Activated CD8-positive, alpha-beta memory T cell treated with anti-CD3 and anti-CD28 coated beads, Interleukin-2, amount 10 ng/mL, durations not matched to agents 7 days and 5 days (primary cell): ENCODE measurements around the gene RGS17. TPM values are rescaled to one million over a fixed set of nuclear protein-coding genes. Genes with fewer than 3 reads are reported as not detected.

Experiments
- ATAC-seq: fragments of 150-1000 bp; cut with Tn5 transposase; one replicate; pipeline ENCODE4 v1.10.0; 2021; ENCODE audit warnings: moderate library complexity
- CTCF ChIA-PET: fragments of 350-600 bp; sonication (Branson Sonifier 250); formaldehyde crosslinking; loops from one replicate; lab custom pipeline; 2021; ENCODE audit warnings: antibody characterized with exemption; lab: Charles Lee
- DNase-seq: peaks from one replicate; pipeline ENCODE4 v3.0.0-alpha.2; 2020
- H3K27ac Mint-ChIP-seq: one replicate; pipeline ENCODE4 v1.8.0; 2021; ENCODE audit warnings: mild to moderate bottlenecking, mixed read lengths
- H3K27me3 Mint-ChIP-seq: one replicate; pipeline ENCODE4 v1.8.0; 2021; ENCODE audit warnings: mixed read lengths
- H3K36me3 Mint-ChIP-seq: one replicate; pipeline ENCODE4 v1.8.0; 2021; ENCODE audit warnings: mild to moderate bottlenecking, mixed read lengths
- H3K4me1 Mint-ChIP-seq: one replicate; pipeline ENCODE4 v1.8.0; 2021; ENCODE audit warnings: mixed read lengths
- H3K4me3 Mint-ChIP-seq: one replicate; pipeline ENCODE4 v1.8.0; 2021; ENCODE audit warnings: mild to moderate bottlenecking, moderate library complexity, mixed read lengths
- H3K9me3 Mint-ChIP-seq: one replicate; pipeline ENCODE4 v1.8.0; 2022; ENCODE audit warnings: low read depth, mixed read lengths
- total RNA-seq, 2 experiments: library from RNA; stranded (reverse); gene quantifications; one replicate each; pipeline ENCODE4 v1.2.3, GENCODE V29; 2021

Gene RGS17
- total RNA-seq, 2 experiments from 2014 or later: not detected

GRCh38 chr6:153059311-153059710 lies 71.8 kb downstream of the RGS17 start:
- DNase-seq (no peak), ATAC-seq (no peak)
- Mint-ChIP-seq H3K36me3 (no peaks in the 10 kb centered on the region), H3K27ac (no peak overlapping the region), H3K4me1 (no peaks in the 10 kb centered on the region), H3K4me3 (no peak overlapping the region), H3K27me3 (no peaks in the 10 kb centered on the region), H3K9me3 (no peaks in the 10 kb centered on the region)
- CTCF ChIA-PET: no interaction called here

GRCh38 chr6:153058909-153059308 lies 72.2 kb downstream of the RGS17 start:
- DNase-seq (no peak), ATAC-seq (no peak)
- no peaks in the 10 kb centered on the region for H3K27me3 Mint-ChIP-seq
- H3K4me3 Mint-ChIP-seq: no peak overlapping the region
- no peaks in the 10 kb centered on the region for H3K4me1 Mint-ChIP-seq
- no peaks in the 10 kb centered on the region for H3K9me3 Mint-ChIP-seq
- no peak overlapping the region for H3K27ac Mint-ChIP-seq
- CTCF ChIA-PET: no interaction called here
- no peaks in the 10 kb centered on the region for H3K36me3 Mint-ChIP-seq

GRCh38 chr6:153058291-153058690 lies 72.8 kb downstream of the RGS17 start:
- no peak for DNase-seq
- no peak overlapping the region for H3K27ac Mint-ChIP-seq
- no peaks in the 10 kb centered on the region for H3K4me1 Mint-ChIP-seq
- CTCF ChIA-PET: no interaction called here
- no peaks in the 10 kb centered on the region for H3K36me3 Mint-ChIP-seq
- ATAC-seq: no peak
- no peak overlapping the region for H3K4me3 Mint-ChIP-seq
- H3K9me3 Mint-ChIP-seq: no peaks in the 10 kb centered on the region
- H3K27me3 Mint-ChIP-seq: no peaks in the 10 kb centered on the region

GRCh38 chr6:153056308-153056707 lies 74.8 kb downstream of the RGS17 start:
- H3K27ac Mint-ChIP-seq: no peak overlapping the region
- ATAC-seq: no peak

GRCh38 chr6:153051801-153052200 lies 79.3 kb downstream of the RGS17 start:
- peaks cover 6% of the 10 kb centered on the region for H3K27me3 Mint-ChIP-seq
- no peaks in the 10 kb centered on the region for H3K4me1 Mint-ChIP-seq

More at GRCh38 chr6:153056308-153056707, 74.8 kb downstream of the RGS17 start:
- Mint-ChIP-seq H3K36me3 (no peaks in the 10 kb centered on the region), H3K27me3 (peaks cover 3% of the 10 kb centered on the region), H3K4me1 (no peaks in the 10 kb centered on the region), H3K9me3 (no peaks in the 10 kb centered on the region), H3K4me3 (no peak overlapping the region)
- CTCF ChIA-PET: no interaction called here
- DNase-seq: no peak

GRCh38 chr6:153048631-153049030 lies 82.5 kb downstream of the RGS17 start:
- no peaks in the 10 kb centered on the region for H3K36me3 Mint-ChIP-seq
- H3K27ac Mint-ChIP-seq: no peak overlapping the region
- H3K4me3 Mint-ChIP-seq: no peak overlapping the region
- peaks cover 6% of the 10 kb centered on the region for H3K27me3 Mint-ChIP-seq
- CTCF ChIA-PET: no interaction called here
- ATAC-seq (no peak), DNase-seq (no peak)
- no peaks in the 10 kb centered on the region for H3K4me1 Mint-ChIP-seq
- H3K9me3 Mint-ChIP-seq: no peaks in the 10 kb centered on the region

More at GRCh38 chr6:153051801-153052200, 79.3 kb downstream of the RGS17 start:
- CTCF ChIA-PET: no interaction called here
- no peak for DNase-seq
- no peak overlapping the region for H3K4me3 Mint-ChIP-seq
- no peak overlapping the region for H3K27ac Mint-ChIP-seq
- no peaks in the 10 kb centered on the region for H3K9me3 Mint-ChIP-seq
- no peaks in the 10 kb centered on the region for H3K36me3 Mint-ChIP-seq
- no peak for ATAC-seq

- Mint-ChIP-seq H3K4me3 (no peak overlapping the region), H3K27me3 (peaks cover 6% of the 10 kb centered on the region), H3K4me1 (no peaks in the 10 kb centered on the region), H3K27ac (no peak overlapping the region), H3K36me3 (no peaks in the 10 kb centered on the region), H3K9me3 (no peaks in the 10 kb centered on the region)
- ATAC-seq: no peak
- no peak for DNase-seq
- CTCF ChIA-PET: no interaction called here
These were observed 83.7 kb downstream of the RGS17 start for GRCh38 chr6:153047386-153047785.

- ATAC-seq: no peak
- Mint-ChIP-seq H3K27me3 (no peaks in the 10 kb centered on the region), H3K9me3 (no peaks in the 10 kb centered on the region), H3K27ac (no peak overlapping the region), H3K4me3 (no peak overlapping the region), H3K36me3 (no peaks in the 10 kb centered on the region), H3K4me1 (no peaks in the 10 kb centered on the region)
- CTCF ChIA-PET: no interaction called here
- DNase-seq: no peak
These were observed 85.8 kb downstream of the RGS17 start for GRCh38 chr6:153045271-153045670.

GRCh38 chr6:153044295-153044694 lies 86.8 kb downstream of the RGS17 start:
- H3K4me1 Mint-ChIP-seq: no peaks in the 10 kb centered on the region
- H3K4me3 Mint-ChIP-seq: no peak overlapping the region
- DNase-seq (no peak), ATAC-seq (no peak)
- H3K36me3 Mint-ChIP-seq: no peaks in the 10 kb centered on the region
- peaks cover 4% of the 10 kb centered on the region for H3K27me3 Mint-ChIP-seq
- H3K27ac Mint-ChIP-seq: no peak overlapping the region
- CTCF ChIA-PET: no interaction called here
- H3K9me3 Mint-ChIP-seq: no peaks in the 10 kb centered on the region

- DNase-seq (no peak), ATAC-seq (no peak)
- Mint-ChIP-seq H3K9me3 (no peaks in the 10 kb centered on the region), H3K36me3 (no peaks in the 10 kb centered on the region), H3K4me1 (no peaks in the 10 kb centered on the region), H3K27me3 (peaks cover 9% of the 10 kb centered on the region), H3K27ac (no peak overlapping the region), H3K4me3 (no peak overlapping the region)
- CTCF ChIA-PET: no interaction called here
These were observed 87.4 kb downstream of the RGS17 start for GRCh38 chr6:153043719-153044118.

- Mint-ChIP-seq H3K27ac (no peak overlapping the region), H3K4me3 (no peak overlapping the region), H3K9me3 (no peaks in the 10 kb centered on the region), H3K27me3 (peaks cover 17% of the 10 kb centered on the region), H3K4me1 (no peaks in the 10 kb centered on the region), H3K36me3 (no peaks in the 10 kb centered on the region)
- ATAC-seq (no peak), DNase-seq (no peak)
- CTCF ChIA-PET: no interaction called here
These were observed 92.6 kb downstream of the RGS17 start for GRCh38 chr6:153038378-153039057.

GRCh38 chr6:153034139-153034538 lies 96.9 kb downstream of the RGS17 start:
- CTCF ChIA-PET: interaction anchor here (1.1 kb wide), 1 partner anchor 10 kb away, joined by 3 read pairs; no protein-coding TSS in a partner anchor
- Mint-ChIP-seq H3K27me3 (peaks cover 32% of the 10 kb centered on the region), H3K36me3 (no peaks in the 10 kb centered on the region), H3K4me3 (no peak overlapping the region), H3K27ac (no peak overlapping the region), H3K9me3 (no peaks in the 10 kb centered on the region), H3K4me1 (no peaks in the 10 kb centered on the region)
- DNase-seq (no peak), ATAC-seq (no peak)

- Mint-ChIP-seq H3K4me1 (no peaks in the 10 kb centered on the region), H3K27me3 (peaks cover 33% of the 10 kb centered on the region), H3K9me3 (no peaks in the 10 kb centered on the region), H3K27ac (no peak overlapping the region), H3K36me3 (no peaks in the 10 kb centered on the region), H3K4me3 (no peak overlapping the region)
- CTCF ChIA-PET: interaction anchor here (1.7 kb wide), 1 partner anchor 280 kb away, joined by 9 read pairs; no protein-coding TSS in a partner anchor
- DNase-seq: no peak
- no peak for ATAC-seq
These were observed 98.7 kb downstream of the RGS17 start for GRCh38 chr6:153032255-153032882.

GRCh38 chr6:153031335-153031955 lies 99.6 kb downstream of the RGS17 start:
- DNase-seq (no peak), ATAC-seq (no peak)
- Mint-ChIP-seq H3K9me3 (no peaks in the 10 kb centered on the region), H3K36me3 (no peaks in the 10 kb centered on the region), H3K27ac (no peak overlapping the region), H3K27me3 (peaks cover 38% of the 10 kb centered on the region), H3K4me1 (no peaks in the 10 kb centered on the region), H3K4me3 (no peak overlapping the region)
- CTCF ChIA-PET: interaction anchor here (0.8 to 1.7 kb wide), 2 partner anchors 10 to 281 kb away, joined by 3 to 9 read pairs; no protein-coding TSS in a partner anchor
